Effector memory CD8-positive, alpha-beta T cell (primary cell): Measurements from ENCODE around the gene ZMIZ1.

Experiments
- ATAC-seq: fragments of 150-1000 bp; cut with Tn5 transposase; replicated peaks from 2 replicates; pipeline ENCODE4 v1.10.0; 2021; ENCODE audit warnings: mild to moderate bottlenecking, moderate library complexity
- DNase-seq, 3 experiments: peaks; one replicate each; pipeline ENCODE4 v3.0.0; 2021
- H3K27ac Mint-ChIP-seq, 2 donors: one replicate each; pipeline ENCODE4 v1.8.0; 2022; ENCODE audit warnings: mild to moderate bottlenecking in 2 of 2, mixed read lengths in 2 of 2, moderate library complexity in 2 of 2
- H3K27me3 Mint-ChIP-seq, 2 donors: one replicate each; pipeline ENCODE4 v1.8.0; 2022; ENCODE audit warnings: mixed read lengths in 2 of 2
- H3K36me3 Mint-ChIP-seq: one replicate; pipeline ENCODE4 v1.8.0; 2022; ENCODE audit warnings: mild to moderate bottlenecking, moderate library complexity, mixed read lengths; ENCODE audit not compliant: insufficient read depth
- H3K4me1 Mint-ChIP-seq, 2 donors: one replicate each; pipeline ENCODE4 v1.8.0; 2022; ENCODE audit warnings: low read depth in 2 of 2, mixed read lengths in 2 of 2
- H3K4me3 Mint-ChIP-seq, 2 donors: one replicate each; pipeline ENCODE4 v1.8.0; 2022; ENCODE audit warnings: mild to moderate bottlenecking in 2 of 2, mixed read lengths in 2 of 2, moderate library complexity in 2 of 2
- H3K9me3 Mint-ChIP-seq, 2 donors: one replicate each; pipeline ENCODE4 v1.8.0; 2022; ENCODE audit warnings: mixed read lengths in 2 of 2

Gene ZMIZ1

GRCh38 chr10:79238158-79238520, 169.4 kb downstream of the ZMIZ1 start:
- no peak overlapping the region for H3K27ac Mint-ChIP-seq
- ATAC-seq (no peak), DNase-seq (no peak)
- H3K36me3 Mint-ChIP-seq, result peaks cover 12% of the 10 kb centered on the region
- no peak overlapping the region for H3K4me3 Mint-ChIP-seq
- H3K4me1 Mint-ChIP-seq, result peaks cover 20 to 21% of the 10 kb centered on the region in 2 donors
- H3K9me3 Mint-ChIP-seq, result no peaks in the 10 kb centered on the region
- H3K27me3 Mint-ChIP-seq, result no peaks in the 10 kb centered on the region

DNA sequence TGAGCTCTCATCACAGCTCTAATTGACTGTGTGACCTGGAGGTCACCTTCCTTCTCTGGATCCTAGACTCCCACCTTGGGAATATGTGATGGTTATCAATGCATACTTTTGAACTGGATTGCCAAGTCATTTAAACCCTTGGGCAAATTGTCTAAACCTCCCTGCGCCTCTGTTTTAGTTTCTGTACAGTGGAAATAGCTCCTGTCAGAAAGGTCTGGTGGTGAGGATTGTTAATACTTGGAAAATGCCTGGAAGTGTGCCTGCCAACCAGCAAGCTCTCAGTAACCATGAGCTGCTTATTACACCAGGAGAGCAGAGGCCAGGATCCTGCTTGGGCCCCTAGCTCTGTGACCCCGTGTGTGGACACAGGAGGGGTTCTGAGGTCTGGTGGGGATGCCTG, 169.8 kb downstream of the ZMIZ1 start:
- DNase-seq, result no peak
- Mint-ChIP-seq H3K27me3 (no peaks in the 10 kb centered on the region), H3K4me3 (no peak overlapping the region), H3K36me3 (peaks cover 12% of the 10 kb centered on the region), H3K9me3 (no peaks in the 10 kb centered on the region), H3K27ac (peak overlapping the region in 1 of 2 donors; percentile 38), H3K4me1 (peaks cover 20 to 21% of the 10 kb centered on the region in 2 donors)
- no peak for ATAC-seq

DNA sequence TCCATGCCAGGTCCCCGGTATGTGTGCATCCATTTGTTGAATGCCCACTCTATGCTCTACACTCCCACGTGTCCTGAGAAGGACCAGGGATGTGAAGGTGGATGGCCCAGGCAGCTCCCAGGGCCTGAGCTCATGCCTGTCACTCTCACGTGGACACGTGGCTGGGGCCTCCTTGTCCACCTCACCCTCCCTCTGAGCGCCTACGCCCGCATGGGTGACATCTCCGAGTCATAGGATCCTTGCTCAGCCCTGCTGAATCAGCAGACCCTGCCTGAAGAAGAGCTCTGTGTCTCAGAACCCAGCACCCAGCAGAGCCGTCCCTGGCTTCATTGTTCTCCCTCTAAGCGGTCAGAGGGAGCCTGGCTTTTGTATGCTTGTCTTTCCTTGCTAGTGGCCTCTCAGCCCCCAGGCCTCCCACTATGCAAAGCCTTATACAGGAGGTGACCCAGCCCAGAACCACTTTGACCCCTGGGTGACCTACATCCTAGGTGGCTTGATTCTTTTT, 170.6 kb downstream of the ZMIZ1 start:
- no peaks in the 10 kb centered on the region for H3K27me3 Mint-ChIP-seq
- H3K36me3 Mint-ChIP-seq, result peaks cover 12% of the 10 kb centered on the region
- no peak for DNase-seq
- H3K9me3 Mint-ChIP-seq, result no peaks in the 10 kb centered on the region
- ATAC-seq, result no peak
- H3K4me1 Mint-ChIP-seq, result peaks cover 27 to 28% of the 10 kb centered on the region in 2 donors
- peak overlapping the region in 1 of 2 donors; percentile 38 for H3K27ac Mint-ChIP-seq
- H3K4me3 Mint-ChIP-seq, result no peak overlapping the region

- no peak for ATAC-seq
- peaks cover 20% of the 10 kb centered on the region for H3K36me3 Mint-ChIP-seq
- DNase-seq, result no peak
- H3K27me3 Mint-ChIP-seq, result no peaks in the 10 kb centered on the region
- H3K27ac Mint-ChIP-seq, result no peak overlapping the region
- no peak overlapping the region for H3K4me3 Mint-ChIP-seq
- H3K9me3 Mint-ChIP-seq, result no peaks in the 10 kb centered on the region
- peaks cover 34% of the 10 kb centered on the region in 2 donors for H3K4me1 Mint-ChIP-seq
These were observed 171.3 kb downstream of the ZMIZ1 start for GRCh38 chr10:79239924-79240581.

DNA sequence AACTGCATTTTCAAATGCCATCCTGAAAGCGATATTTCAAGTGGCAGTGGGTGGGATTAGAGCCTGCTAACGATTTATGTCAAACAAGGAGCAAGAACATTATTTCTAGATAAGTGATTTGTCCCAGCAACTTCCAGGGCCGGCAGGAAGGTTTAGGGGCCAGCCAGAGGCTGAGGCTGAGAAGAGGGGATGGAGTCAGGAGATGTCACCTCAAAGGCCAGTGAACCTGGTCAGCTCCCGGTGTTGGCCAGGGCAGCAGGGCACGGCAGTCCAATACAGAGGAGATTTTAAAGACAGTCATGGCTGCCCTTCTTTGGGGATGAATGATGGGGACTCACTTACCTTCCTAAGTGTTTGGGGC, 172.8 kb downstream of the ZMIZ1 start:
- Mint-ChIP-seq H3K36me3 (peaks cover 17% of the 10 kb centered on the region), H3K9me3 (no peaks in the 10 kb centered on the region), H3K4me3 (peak overlapping the region; percentile 75 to 85), H3K4me1 (peaks cover 40 to 44% of the 10 kb centered on the region in 2 donors), H3K27ac (peak overlapping the region in 1 of 2 donors; percentile 77), H3K27me3 (no peaks in the 10 kb centered on the region)
- no peak for DNase-seq
- no peak for ATAC-seq

DNA sequence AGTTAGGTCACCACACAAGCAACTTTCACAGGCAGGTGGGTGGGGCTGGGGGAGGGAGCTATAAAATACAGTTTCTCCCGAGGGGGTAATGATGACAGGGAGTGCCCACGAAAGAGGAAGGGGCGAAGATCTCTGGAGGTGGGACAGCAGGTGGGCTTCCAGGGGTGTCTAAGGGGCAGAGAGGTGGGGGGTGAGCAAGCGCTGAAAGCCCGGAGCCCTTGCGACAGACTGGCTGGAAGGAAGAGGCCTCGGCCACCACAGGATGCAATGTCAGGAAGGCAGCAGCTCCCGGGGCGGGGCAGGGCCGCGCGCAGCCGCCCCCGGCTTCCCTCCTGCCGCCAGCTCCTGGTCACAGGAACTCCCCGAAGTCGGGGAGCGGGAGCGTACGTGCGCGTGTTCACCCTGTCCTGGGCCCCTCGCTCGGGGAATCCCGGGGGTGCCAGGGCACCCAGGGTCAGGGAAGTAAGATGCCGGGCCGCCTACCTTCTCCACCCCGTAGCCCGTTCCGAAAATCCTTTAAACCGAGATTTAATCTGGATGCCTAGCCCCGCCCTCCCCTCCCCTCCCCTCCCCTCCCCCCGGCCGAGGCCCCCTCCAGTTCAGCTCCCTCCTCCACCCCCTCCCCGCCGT, 173.3 kb downstream of the ZMIZ1 start:
- peak overlapping the region in 1 of 2 donors; percentile 77 for H3K27ac Mint-ChIP-seq
- peak overlapping the region; percentile 75 to 85 for H3K4me3 Mint-ChIP-seq
- ATAC-seq (peak; percentile 17), DNase-seq (peak in 2 of 3 experiments; percentile 16 to 18)
- H3K4me1 Mint-ChIP-seq, result peaks cover 41 to 44% of the 10 kb centered on the region in 2 donors
- H3K9me3 Mint-ChIP-seq, result no peaks in the 10 kb centered on the region
- no peaks in the 10 kb centered on the region for H3K27me3 Mint-ChIP-seq
- peaks cover 17% of the 10 kb centered on the region for H3K36me3 Mint-ChIP-seq

DNA sequence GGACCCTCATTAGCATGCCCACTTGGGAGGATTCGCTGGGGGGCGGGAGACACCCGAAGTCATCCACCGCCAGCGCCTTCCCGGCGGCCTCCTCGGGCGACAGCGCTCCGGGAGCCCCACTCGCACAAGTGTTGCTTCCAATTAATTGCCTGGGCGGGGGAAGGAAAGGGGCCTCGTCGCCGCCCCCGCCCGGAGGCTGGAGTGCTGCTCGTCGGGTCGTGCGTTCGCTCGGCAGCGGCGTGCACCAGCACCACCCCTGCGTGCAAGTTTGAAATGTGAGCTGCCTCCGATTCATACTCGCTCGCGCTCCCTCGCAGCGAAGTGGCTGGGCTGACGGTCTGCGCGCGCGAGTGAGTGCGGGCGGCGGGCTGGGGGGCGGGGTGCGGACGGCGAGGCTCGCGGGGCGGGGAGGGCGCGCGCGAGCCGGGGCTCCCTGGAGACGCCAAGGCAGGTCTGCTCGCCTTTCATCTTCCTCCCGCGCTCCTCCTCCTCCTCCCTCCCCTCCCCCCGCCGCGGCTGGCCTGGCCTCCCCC, 173.9 kb downstream of the ZMIZ1 start:
- DNase-seq (peak; percentile 52 to 57 (median 52)), ATAC-seq (peak; percentile 56)
- Mint-ChIP-seq H3K27me3 (no peaks in the 10 kb centered on the region), H3K4me1 (peaks cover 45 to 48% of the 10 kb centered on the region in 2 donors), H3K27ac (peak overlapping the region in 1 of 2 donors; percentile 77), H3K36me3 (peaks cover 17% of the 10 kb centered on the region), H3K9me3 (no peaks in the 10 kb centered on the region), H3K4me3 (peak overlapping the region; percentile 75 to 85)

- ATAC-seq, result peak; percentile 77
- peak; percentile 40 to 56 (median 51) for DNase-seq
These were observed 174.7 kb downstream of the ZMIZ1 start for GRCh38 chr10:79243181-79244067.

GRCh38 chr10:79244068-79244442, 175.3 kb downstream of the ZMIZ1 start:
- ATAC-seq, result no peak
- peaks cover 52 to 59% of the 10 kb centered on the region in 2 donors for H3K4me1 Mint-ChIP-seq

More at GRCh38 chr10:79243181-79244067, 174.7 kb downstream of the ZMIZ1 start:
- Mint-ChIP-seq H3K27ac (peak overlapping the region; percentile 93 to 96), H3K4me1 (peaks cover 52 to 55% of the 10 kb centered on the region in 2 donors), H3K27me3 (no peaks in the 10 kb centered on the region), H3K9me3 (no peaks in the 10 kb centered on the region), H3K36me3 (peaks cover 17% of the 10 kb centered on the region), H3K4me3 (peak overlapping the region; percentile 82 to 91)

GRCh38 chr10:79244841-79245504, 176.2 kb downstream of the ZMIZ1 start:
- peak; percentile 46 for ATAC-seq
- Mint-ChIP-seq H3K4me1 (peaks cover 60 to 68% of the 10 kb centered on the region in 2 donors), H3K36me3 (peaks cover 17% of the 10 kb centered on the region), H3K4me3 (peak overlapping the region; percentile 82 to 91), H3K27me3 (no peaks in the 10 kb centered on the region), H3K27ac (peak overlapping the region; percentile 93 to 96), H3K9me3 (no peaks in the 10 kb centered on the region)
- peak; percentile 20 to 37 (median 31) for DNase-seq

More at GRCh38 chr10:79244068-79244442, 175.3 kb downstream of the ZMIZ1 start:
- Mint-ChIP-seq H3K27me3 (no peaks in the 10 kb centered on the region), H3K9me3 (no peaks in the 10 kb centered on the region), H3K4me3 (peak overlapping the region; percentile 82 to 91), H3K27ac (peak overlapping the region; percentile 93 to 96), H3K36me3 (peaks cover 17% of the 10 kb centered on the region)
- DNase-seq, result no peak

DNA sequence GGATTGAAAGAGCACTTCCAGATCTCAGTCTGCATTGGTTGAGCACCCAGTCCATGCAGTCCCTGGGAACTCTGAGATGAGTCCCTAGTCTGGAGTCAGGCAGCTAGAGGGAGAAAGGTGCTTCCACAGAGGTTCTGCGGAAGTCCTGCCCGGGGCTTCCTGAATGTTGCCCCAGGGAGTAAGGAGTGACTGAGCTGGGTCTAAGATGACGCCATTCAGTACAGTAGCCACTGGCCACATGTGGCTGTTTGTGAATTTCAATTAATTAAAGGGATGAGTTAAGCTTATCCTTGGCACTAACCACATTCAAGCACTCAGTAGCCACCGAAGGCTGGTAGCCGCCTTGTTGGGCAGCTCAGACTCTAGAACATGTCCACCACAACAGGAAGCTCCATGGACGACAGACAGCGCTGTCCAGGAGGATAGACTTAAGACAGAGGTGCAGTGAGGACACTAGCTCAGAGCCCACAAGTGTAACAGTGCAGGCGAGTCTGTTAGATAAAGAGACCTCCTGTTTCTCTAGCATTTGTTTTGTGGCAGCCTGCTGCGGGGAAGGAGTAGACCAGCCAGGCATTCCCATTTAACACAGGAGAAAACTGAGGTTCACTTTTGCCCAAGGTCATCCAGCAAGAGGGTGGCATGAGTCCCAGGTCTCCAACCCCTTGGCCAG, 176.9 kb downstream of the ZMIZ1 start:
- peak overlapping the region; percentile 82 to 91 for H3K4me3 Mint-ChIP-seq
- H3K27me3 Mint-ChIP-seq, result no peaks in the 10 kb centered on the region
- no peaks in the 10 kb centered on the region for H3K9me3 Mint-ChIP-seq
- DNase-seq (no peak), ATAC-seq (no peak)
- peaks cover 66 to 72% of the 10 kb centered on the region in 2 donors for H3K4me1 Mint-ChIP-seq
- peaks cover 23% of the 10 kb centered on the region for H3K36me3 Mint-ChIP-seq
- peak overlapping the region; percentile 93 to 96 for H3K27ac Mint-ChIP-seq

DNA sequence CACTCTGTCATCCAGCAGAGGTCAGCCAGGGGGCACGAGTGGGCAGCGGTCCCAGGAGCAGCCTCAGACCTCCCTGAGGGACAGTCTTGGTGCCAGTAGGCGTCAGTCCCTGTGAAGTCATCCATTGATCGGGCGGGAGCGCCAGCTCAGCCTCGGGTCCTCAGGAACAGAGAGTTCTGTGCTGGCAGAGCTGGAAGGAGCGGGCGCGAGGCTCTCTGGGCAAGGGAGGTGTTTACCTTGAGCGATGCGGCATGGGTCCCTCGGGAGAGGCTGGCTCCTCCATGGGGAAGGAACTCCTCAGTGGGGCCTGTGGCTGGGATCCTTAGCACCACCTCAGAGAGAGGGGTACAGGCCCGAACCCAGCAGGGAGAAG, 177.4 kb downstream of the ZMIZ1 start:
- Mint-ChIP-seq H3K27ac (no peak overlapping the region), H3K4me1 (peaks cover 69 to 73% of the 10 kb centered on the region in 2 donors), H3K4me3 (peak overlapping the region; percentile 82 to 91), H3K27me3 (no peaks in the 10 kb centered on the region), H3K36me3 (peaks cover 23% of the 10 kb centered on the region), H3K9me3 (no peaks in the 10 kb centered on the region)
- no peak for ATAC-seq
- no peak for DNase-seq
